Middle frontal gyrus (tissue), 1 donor: ENCODE results near the gene SUSD3.

Source experiments
- DNase-seq: peaks from one replicate; pipeline ENCODE4 v3.0.0-alpha.2; 2015; ENCODE audit warnings: low spot score; ENCODE audit errors: extremely low spot score

Gene SUSD3

GRCh38 chr9:93051680-93052089 lies 6.8 kb upstream of the SUSD3 start:
- DNase-seq = no peak

- no peak for DNase-seq
Measured at GRCh38 chr9:93052791-93053540, 5.5 kb upstream of the SUSD3 start.

- no peak for DNase-seq
Measured at GRCh38 chr9:93053781-93054331, 4.6 kb upstream of the SUSD3 start.

DNA sequence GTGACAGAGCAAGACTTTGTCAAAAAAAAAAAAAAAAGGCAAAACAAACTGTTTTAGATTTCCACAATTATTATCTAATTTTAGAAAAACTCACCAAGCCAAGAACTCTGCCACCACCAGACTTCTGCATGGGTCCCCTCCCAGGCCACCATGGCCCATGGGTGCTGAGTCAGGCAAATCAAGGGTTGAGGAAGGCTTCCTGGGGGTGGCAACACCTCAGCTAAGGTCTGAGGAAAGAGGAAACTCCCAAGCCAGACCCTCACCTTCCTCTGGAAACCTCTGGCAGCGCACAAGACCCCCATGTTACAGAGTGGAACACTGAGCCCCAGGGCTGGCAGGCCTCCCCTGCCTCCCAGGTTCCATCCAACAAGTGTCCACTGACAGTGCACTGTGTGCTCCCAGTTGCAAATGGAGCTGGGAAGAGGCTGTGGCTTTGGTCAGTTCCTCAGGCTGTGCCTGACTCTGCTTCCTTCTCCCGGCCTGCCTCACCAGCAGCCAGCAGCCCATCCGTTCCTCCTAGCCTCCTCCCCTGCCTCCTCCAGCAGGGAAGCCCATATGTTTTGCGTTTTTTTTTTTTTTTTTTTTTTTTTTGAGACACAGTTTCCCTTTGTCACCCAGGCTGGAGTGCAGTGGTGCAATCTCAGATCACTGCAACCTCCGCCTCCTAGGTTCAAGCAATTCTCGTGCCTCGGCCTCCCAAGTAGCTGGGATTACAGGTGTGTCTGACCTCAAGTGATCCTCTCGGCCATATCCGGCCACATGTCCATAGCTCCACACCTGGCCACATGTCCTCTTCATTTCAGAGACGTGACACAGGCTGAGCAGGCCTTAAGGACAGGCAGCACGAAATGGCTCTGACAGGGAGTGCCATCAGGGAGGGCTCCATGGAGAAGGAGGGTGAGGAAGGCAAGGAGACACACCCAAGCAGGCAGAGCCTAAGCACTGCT lies 3.5 kb upstream of the SUSD3 start:
- DNase-seq = no peak

- no peak for DNase-seq
Measured at GRCh38 chr9:93057042-93057702, 1.3 kb upstream of the SUSD3 start.

GRCh38 chr9:93057703-93058354 lies 672 bp upstream of the SUSD3 start:
- no peak for DNase-seq

DNA sequence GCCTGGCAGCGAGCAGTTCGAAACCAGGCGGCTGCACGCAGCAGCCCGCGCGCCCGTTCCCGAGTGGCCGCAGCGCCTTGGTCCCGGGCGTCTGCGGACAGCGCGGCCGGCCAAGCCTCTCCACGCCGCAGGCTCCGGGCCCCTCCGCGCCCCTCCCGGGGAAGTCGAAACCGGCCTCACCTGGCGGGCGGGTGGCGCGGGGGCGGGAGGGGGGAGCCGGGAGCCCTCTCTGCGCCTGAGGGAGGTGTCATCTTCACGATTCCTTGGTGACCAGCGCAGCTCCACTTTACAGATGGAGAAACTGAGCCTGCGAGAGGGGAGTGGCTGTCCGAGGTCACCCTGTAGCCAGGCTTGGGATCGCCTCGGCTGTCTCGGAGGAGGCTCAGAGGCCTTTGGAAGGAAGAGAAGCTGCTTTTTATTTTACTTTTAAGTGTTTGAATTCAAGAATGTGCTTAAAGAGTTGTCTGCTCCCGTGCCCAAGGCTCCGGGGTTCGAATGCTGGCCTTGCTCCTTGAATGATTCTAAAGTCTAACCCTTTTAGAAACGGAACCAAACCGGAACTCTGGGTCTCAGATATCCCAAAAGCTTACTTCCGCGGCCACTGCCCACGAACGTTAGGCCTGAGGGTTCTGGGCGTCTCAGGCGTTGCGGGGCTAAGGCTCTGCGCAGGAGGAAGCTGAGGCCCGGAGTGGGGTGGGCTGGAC lies 662 bp downstream of the SUSD3 start:
- DNase-seq = no peak

DNA sequence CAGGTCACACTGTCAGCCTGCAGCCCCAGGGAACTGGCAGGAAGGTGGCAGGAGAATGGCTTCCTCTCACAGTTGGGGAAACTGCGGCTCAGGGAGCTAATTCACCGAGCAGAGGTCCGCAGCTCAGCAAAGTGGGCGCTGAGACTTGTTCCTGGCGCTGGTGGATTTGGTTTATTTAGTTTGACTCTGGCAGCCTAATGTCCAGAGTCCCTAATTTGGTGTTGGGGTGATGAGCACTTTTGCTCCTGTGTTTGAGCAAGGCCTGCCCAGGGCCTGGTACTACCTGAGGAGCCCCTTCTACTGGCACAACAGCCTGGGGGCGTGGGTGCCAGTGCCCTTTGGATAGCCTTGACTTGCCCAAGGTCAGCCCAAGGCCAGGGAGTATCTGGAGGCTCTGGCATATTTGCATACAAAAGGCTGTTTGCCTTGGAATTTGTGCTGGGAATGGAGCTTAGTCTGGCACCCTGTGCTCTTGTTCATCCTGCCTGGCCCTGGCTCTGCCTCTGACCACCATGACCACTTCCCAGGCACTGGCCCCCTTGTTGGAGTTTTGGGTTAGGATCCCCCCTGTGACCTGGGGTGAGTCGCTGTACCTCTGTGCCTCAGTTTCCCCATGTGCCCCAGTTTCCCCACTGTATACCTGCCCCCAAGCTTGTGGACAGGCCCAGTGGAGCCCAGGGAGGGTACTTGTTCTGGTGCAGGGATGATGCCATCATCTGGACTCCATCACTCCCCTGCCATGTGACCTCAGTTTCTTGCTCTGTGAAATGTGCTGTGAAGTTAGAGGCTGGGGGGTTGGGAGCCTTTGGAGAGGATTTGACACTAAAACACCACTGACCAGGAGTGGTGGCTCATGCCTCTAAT lies 1.4 kb downstream of the SUSD3 start:
- no peak for DNase-seq

- no peak for DNase-seq
Measured at GRCh38 chr9:93060746-93061259, 2.3 kb downstream of the SUSD3 start.

GRCh38 chr9:93061260-93061751 lies 2.8 kb downstream of the SUSD3 start:
- DNase-seq = no peak

GRCh38 chr9:93061791-93062763 lies 3.6 kb downstream of the SUSD3 start:
- no peak for DNase-seq

- DNase-seq = no peak
Measured at GRCh38 chr9:93064392-93065134, 6.1 kb downstream of the SUSD3 start.

DNA sequence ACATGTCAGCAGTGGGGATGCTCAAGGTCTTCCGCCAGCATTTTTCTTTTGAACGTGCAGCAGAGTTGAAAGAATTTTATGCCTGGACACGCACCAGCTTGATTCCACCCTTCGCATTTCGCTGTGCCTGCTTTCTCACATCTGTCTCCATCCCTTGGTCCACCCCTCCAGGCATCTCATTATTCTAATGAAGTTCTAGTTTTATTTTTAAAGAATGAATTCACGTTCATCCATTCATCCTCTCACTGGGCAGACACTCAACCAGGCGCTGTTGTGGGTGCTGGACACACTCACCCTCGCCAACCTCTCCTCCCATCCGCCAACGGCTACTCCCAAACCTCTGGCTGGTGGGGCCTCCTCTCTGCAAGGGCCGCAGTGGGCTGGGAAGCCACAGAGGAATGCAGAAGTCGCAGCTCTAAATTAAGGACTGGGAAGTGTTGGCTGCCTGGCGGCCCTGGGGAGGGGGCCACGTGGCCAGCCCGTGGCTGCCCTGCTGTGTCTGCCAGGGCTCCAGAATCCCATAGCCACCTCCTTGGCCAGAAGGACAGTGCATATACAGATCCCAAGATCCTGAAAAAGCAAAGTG lies 6.7 kb downstream of the SUSD3 start:
- DNase-seq = no peak

GRCh38 chr9:93066978-93067603 lies 8.6 kb downstream of the SUSD3 start:
- no peak for DNase-seq

DNA sequence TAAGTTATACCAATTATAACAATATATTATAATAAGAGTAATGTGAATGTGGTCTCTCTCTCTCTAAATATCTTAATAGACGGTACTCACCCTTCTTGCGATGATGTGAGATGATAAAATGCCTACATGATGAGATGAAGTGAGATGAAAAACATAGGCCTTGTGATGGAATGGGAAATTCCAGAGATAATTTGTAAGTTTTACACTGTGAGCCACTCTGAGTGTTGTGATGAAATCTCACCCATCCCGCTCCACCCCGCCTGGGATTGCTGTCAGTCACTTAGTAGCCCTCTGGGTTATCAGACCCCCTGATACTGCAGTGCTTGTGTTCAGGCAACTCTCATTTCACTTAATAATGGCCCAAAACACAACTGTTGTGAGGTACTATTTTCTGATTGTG lies 10.5 kb downstream of the SUSD3 start:
- no peak for DNase-seq

DNA sequence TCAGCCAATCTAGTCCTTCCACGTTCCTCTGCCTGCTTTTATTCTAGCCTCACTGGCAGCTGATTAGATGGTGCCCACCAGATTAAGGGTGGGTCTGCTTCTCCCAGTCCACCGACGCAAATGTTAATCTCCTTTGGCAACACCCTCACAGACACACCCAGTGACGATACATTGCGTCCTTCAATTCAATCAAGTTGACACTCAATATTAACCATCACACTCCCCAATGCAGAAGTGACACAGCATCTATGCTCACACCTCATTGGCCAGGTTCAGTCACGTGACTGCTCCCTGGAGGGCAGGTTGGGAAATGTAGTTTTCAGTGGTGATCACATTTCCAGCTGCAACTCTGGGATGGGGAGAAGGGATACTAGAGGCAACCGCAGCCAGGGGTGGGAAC lies 13.0 kb downstream of the SUSD3 start:
- DNase-seq = no peak
